Panc1 (cell line): ENCODE results near the gene FBLN2.

Source experiments
- REST ChIP-seq, 2 experiments: IDR thresholded peaks; 2 replicates each; pipeline ENCODE4 v1.6.1; 2011 to 2012; ENCODE audit warnings: low read depth in 2 of 2, control low read depth in 1 of 2, low read length in 1 of 2, mild to moderate bottlenecking in 1 of 2, moderate library complexity in 1 of 2; ENCODE audit not compliant: insufficient read depth in 1 of 2
- TF ChIP-seq, protein P1 (sequence below): fragments of 450-650 bp; IDR thresholded peaks from 2 replicates; pipeline ENCODE4 v1.5.1; 2017; ENCODE audit warnings: mild to moderate bottlenecking

GRCh38 chr3:13539671-13540070 lies 9.3 kb upstream of the FBLN2 start:
- TF ChIP-seq REST (IDR thresholded peaks at IDR 0.05; ENCODE audit: insufficient read depth in 1 of 2, low read depth in 2 of 2, low read length in 1 of 2) = no peak
- TF ChIP-seq, protein P1, sequence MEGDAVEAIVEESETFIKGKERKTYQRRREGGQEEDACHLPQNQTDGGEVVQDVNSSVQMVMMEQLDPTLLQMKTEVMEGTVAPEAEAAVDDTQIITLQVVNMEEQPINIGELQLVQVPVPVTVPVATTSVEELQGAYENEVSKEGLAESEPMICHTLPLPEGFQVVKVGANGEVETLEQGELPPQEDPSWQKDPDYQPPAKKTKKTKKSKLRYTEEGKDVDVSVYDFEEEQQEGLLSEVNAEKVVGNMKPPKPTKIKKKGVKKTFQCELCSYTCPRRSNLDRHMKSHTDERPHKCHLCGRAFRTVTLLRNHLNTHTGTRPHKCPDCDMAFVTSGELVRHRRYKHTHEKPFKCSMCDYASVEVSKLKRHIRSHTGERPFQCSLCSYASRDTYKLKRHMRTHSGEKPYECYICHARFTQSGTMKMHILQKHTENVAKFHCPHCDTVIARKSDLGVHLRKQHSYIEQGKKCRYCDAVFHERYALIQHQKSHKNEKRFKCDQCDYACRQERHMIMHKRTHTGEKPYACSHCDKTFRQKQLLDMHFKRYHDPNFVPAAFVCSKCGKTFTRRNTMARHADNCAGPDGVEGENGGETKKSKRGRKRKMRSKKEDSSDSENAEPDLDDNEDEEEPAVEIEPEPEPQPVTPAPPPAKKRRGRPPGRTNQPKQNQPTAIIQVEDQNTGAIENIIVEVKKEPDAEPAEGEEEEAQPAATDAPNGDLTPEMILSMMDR = no peak
